HG02943 (cell line): ENCODE measurements around the gene PPARA.
"Not testable (repeated sequence)": the region's sequence is repeated elsewhere in the genome, so short reads cannot be mapped to it uniquely, and the experiment has no call there.

Source experiments
- ATAC-seq: cut with Tn5 transposase; IDR thresholded peaks from one replicate; pipeline ENCODE4 v1.9.1; 2021; ENCODE audit warnings: mild to moderate bottlenecking, low read depth, moderate library complexity; ENCODE audit not compliant: unreplicated experiment

PPARA gene

GRCh38 chr22:46125816-46126765 lies 24.2 kb upstream of the PPARA start:
- ATAC-seq = no peak

- no peak for ATAC-seq
These were observed 23.4 kb upstream of the PPARA start for GRCh38 chr22:46126853-46127385.

DNA sequence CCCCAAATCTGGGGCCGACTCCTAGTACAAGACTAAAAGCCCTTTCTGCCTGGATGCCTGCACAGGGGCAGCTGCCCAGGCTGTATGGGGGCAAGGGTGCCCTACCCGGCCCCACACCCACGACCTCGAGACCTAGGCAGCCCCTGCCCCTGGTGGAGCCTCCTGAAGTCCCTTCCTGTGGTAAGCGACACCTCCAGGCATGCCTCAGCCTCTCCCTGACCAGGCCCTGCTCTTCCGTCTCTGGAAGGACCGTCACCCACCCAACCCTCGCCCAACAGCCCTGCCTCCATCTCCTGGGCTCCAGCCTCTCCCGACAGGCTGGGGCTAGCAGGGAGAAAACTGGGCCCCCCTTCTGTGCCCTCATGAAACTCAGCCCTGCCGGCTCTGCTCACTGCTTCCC lies 22.8 kb upstream of the PPARA start:
- no peak for ATAC-seq

DNA sequence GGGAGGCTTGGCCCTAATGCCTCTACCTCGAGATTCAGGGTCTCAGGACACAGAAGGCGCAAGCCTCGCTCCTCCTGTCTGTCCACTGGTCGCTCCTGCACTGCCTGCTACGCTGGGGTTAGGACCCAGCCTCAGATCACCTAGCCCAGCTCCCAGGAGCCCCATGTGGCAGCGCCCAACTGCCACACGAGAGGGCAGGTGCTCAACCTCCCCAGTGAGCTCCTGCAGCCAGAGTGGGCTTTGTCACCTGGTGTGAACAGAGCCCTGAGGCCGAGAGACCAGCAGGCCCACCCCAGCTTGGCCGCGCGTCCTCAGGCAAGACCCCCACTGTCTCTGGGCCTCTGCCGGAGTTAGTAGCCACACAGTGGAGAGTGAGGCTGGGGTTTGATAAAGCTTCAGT lies 21.7 kb upstream of the PPARA start:
- no peak for ATAC-seq

DNA sequence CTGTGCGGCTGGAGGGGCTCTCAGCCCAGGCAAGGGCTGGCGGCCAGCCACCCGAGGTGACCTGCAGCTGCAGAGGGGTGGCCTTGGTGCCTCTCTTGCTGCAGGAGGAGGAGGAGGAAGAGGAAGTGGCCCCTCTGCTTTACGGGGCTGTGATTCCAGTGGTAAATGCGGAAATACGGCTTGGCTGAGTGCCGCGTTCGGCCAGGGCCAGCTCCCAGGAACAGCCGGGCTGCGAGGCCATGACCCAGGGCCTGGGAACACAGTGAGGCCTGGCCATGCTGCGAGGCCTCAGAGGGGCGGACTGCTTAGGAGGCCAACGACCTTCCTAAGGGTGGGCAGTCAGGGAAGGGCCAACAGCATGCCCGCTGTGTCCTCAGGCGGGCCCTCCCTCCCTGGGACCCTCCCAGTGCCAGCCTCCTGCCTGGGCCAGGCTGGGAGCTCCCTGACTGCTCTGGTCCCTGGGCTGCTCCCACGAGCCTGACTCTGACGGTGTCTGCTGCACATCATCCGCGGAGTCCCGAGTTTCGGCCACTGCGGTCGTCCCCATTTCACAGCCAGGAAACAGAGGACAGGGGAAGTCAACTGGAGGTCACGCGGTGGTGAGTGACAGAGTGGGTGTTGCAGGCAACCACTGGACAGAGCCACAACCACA lies 20.8 kb upstream of the PPARA start:
- no peak for ATAC-seq

GRCh38 chr22:46131151-46131587 lies 19.2 kb upstream of the PPARA start:
- ATAC-seq = no peak

- not testable (repeated sequence) for ATAC-seq
These were observed 18.0 kb upstream of the PPARA start for GRCh38 chr22:46132193-46132829.

DNA sequence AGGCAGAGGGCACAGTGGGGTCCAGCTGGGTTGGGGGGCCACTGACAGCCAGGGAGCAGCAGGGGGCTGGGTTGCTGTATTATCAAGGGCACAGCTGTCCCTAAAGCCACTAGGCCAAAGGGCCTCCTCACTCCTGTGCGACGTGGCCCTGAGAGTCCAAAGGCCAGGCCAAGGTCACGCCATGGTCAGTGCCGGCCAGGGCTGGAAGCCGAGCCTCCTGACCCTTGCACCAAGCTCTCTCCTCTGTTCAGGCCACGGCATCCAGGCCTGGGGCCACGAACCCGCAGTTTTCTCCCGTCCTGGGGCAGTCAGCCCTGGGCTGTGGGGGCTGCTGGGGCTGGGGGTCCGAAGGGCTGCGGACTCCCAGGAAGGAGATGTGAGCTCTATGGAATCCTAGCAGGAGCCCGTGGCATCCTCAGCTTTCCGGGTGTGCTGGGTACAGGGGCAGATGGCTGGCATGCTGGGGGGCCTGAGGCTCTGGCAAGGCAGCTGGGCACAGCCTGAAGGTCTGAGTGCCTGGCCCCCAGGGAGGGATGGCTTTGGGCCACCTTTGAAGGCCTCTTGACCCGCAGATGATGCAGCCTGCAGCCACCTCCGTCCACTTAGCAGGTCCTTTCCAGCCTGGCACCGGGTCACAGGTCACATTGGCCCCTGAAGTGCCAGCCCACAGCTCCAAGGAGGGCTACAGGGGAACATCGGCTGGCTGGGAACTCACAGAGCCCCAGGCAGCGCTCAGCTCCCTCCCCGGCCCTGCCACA lies 17.3 kb upstream of the PPARA start:
- no peak for ATAC-seq

- ATAC-seq = no peak
These were observed 16.8 kb upstream of the PPARA start for GRCh38 chr22:46133588-46133855.

DNA sequence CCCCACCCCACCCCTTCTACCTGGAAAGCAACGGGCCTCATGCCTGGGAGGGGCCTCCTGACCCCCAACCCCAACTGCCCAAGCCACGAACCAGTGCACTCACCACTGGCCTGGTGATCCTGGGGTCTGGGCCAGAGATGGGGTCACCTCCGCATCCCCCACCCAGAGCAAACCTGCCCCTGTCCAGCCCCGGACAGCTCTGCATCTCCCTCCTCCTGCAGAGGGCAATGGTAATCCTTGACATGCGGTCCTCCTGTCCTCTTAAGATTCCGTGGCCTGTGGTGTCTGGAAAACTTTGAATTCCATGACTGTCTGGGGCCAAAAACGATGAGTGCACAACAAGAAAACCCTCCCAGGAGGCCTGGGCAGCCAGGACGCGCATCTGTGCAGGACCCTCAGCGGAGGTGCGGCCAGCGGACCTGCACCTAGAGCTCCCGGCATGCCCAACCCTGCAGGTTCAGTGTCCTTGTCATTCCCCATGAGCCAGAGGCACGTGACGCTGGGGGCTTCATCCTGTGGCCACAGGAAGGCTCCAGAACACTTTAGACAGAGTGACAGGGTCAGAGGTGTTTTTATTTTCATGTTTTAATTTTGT lies 16.1 kb upstream of the PPARA start:
- ATAC-seq = no peak

GRCh38 chr22:46135611-46136485 lies 14.5 kb upstream of the PPARA start:
- no peak for ATAC-seq

- ATAC-seq = no peak
These were observed 13.7 kb upstream of the PPARA start for GRCh38 chr22:46136486-46137217.

DNA sequence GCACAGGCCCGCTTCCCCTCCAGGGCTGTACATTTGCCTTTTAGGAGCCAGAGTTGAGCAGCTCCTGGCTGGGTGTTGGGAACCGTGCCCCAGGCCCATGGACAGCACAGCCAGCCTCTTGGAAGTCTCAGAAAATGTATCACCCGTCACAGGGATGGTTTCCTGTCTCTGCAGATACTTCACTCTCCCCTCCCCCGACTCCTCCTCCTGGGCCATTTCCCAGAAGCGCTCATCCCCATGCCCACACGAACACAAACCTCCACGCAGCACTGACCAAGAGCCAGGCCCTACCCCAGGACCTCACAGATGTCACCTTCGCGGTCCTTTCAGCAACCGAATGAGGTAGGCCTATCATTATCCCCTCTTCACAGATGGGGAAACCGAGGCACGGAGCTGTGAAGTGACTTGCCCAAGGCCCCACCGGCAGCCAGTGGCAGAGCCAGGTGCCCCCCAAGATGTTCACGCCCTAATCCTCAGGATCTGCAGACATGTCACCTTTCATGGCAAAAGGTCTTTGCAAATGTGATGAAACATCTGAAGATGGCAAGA lies 13.0 kb upstream of the PPARA start:
- no peak for ATAC-seq

GRCh38 chr22:46138058-46138797 lies 12.1 kb upstream of the PPARA start:
- ATAC-seq = no peak

DNA sequence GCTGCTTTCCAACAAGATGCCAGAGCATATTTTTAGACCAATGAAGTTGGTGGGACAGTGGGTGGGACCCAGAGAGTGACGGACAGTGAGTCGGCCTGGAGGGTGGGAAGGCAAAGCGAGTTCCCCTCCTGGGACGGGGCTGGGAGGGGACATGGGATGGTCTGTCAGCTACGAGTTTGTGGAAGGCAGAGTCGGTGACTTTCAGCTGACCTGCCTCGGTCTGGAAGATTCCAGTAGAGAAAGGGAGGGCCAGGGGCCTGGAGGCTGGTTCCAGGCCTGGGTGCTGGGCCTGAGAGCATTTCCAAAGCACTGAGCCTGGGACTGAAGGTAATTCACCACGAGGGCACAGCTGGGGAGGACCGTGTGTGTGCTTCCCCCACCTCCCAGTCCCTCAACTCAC lies 10.9 kb upstream of the PPARA start:
- not testable (repeated sequence) for ATAC-seq

DNA sequence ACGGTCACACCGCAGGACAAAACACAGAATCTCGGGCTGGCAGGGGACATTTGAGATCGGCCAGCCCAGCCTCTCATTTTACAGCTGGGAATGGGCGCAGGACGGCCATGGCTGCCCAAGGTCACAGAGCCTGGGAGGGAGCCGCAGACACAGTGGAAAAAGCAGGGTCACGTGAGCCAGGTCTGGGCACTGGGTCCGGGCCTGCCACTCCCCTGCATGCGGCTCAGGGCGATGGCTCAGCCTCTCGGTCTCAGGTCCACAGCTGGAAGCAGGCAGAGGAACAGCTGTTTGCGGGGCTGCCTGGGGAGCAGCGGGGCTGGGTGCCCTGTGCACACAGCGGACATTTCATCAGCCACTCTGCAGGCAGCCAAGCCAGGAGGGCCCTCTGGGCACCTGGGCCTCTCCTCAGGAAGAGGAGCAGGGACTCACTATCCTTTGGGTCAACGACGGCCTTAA lies 10.4 kb upstream of the PPARA start:
- ATAC-seq = no peak
